Fibroblast of lung (primary cell): ENCODE measurements around the gene BCL6B. TPM values are rescaled to one million over a fixed set of nuclear protein-coding genes. Genes with fewer than 3 reads are reported as not detected.

Experiments
- DNase-seq, 2 donors: peaks; one replicate each; pipeline versions ENCODE4 v3.0.0 to v3.0.0-alpha.2; 2010; ENCODE audit warnings: low read depth in 2 of 2
- H2AFZ ChIP-seq: 2 replicates; pipeline ENCODE4 v1.5.1; 2012; ENCODE audit warnings: low read length, control low read depth, inconsistent platforms
- H3K27ac ChIP-seq: 2 replicates; pipeline ENCODE4 v1.5.1; 2011; ENCODE audit warnings: low read length, control low read depth; ENCODE audit not compliant: insufficient read depth
- H3K27me3 ChIP-seq: 2 replicates; pipeline ENCODE4 v1.5.1; 2011; ENCODE audit warnings: mild to moderate bottlenecking, low read length; ENCODE audit not compliant: control insufficient read depth, insufficient read depth
- H3K36me3 ChIP-seq: 2 replicates; pipeline ENCODE4 v1.5.1; 2011; ENCODE audit warnings: low read length; ENCODE audit not compliant: control insufficient read depth, insufficient read depth
- H3K4me1 ChIP-seq: 2 replicates; pipeline ENCODE4 v1.5.1; 2011; ENCODE audit warnings: low read length; ENCODE audit not compliant: control insufficient read depth, insufficient read depth; ENCODE audit errors: extremely low read depth
- H3K4me2 ChIP-seq: 2 replicates; pipeline ENCODE4 v1.5.1; 2011; ENCODE audit warnings: low read length, control low read depth; ENCODE audit not compliant: insufficient read depth; ENCODE audit errors: extremely low read depth
- H3K4me3 ChIP-seq, 4 experiments: fragments of 200-600 bp in 1 of 4; sonication (generic) in 1 of 4; replicated peaks in 1 of 4; 2 replicates each; pipeline ENCODE4 v1.5.1; 2011 to 2016; ENCODE audit warnings: low read length in 4 of 4, low read depth in 3 of 4, mild to moderate bottlenecking in 3 of 4, control low read depth in 2 of 4, inconsistent platforms in 1 of 4, mixed read lengths in 1 of 4; ENCODE audit not compliant: insufficient read depth in 1 of 4; ENCODE audit errors: control extremely low read depth in 1 of 4
- H3K79me2 ChIP-seq: 2 replicates; pipeline ENCODE4 v1.5.1; 2012; ENCODE audit warnings: mild to moderate bottlenecking, low read length, inconsistent platforms; ENCODE audit not compliant: control insufficient read depth, insufficient read depth
- H3K9ac ChIP-seq: 2 replicates; pipeline ENCODE4 v1.5.1; 2011; ENCODE audit warnings: mild to moderate bottlenecking, low read length, control low read depth; ENCODE audit not compliant: insufficient read depth
- H3K9me3 ChIP-seq: 2 replicates; pipeline ENCODE4 v1.5.1; 2012; ENCODE audit warnings: low read depth, low read length; ENCODE audit not compliant: control insufficient read depth, insufficient read depth
- H4K20me1 ChIP-seq: 2 replicates; pipeline ENCODE4 v1.5.1; 2011; ENCODE audit warnings: low read length; ENCODE audit not compliant: control insufficient read depth, insufficient read depth; ENCODE audit errors: extremely low read depth
- EZH2 ChIP-seq: IDR thresholded peaks from 2 replicates; pipeline ENCODE4 v1.5.1; 2012; ENCODE audit warnings: low read length, control low read depth, mild to moderate bottlenecking; ENCODE audit errors: missing control alignments
- polyA plus RNA-seq, 2 donors: library from polyadenylated mRNA; depleted of rRNA in 1 of 2; stranded (reverse) in 1 of 2; unstranded in 1 of 2; fragments of >200 nt; gene quantifications; 2 replicates each; pipeline ENCODE4 v1.2.1, GENCODE V29; 2011 to 2012; ENCODE audit warnings: missing spikeins in 1 of 2
- total RNA-seq: library from RNA; depleted of rRNA; stranded (reverse); fragments of >200 nt; gene quantifications from 2 replicates; pipeline ENCODE4 v1.2.1, GENCODE V29; 2014
- TF ChIP-seq, protein P1 (sequence below), 2 donors: IDR thresholded peaks in 1 of 2; conservative IDR thresholded peaks in 1 of 2; 1 replicate in 1 of 2; 2 replicates in 1 of 2; pipeline ENCODE4 v1.5.1; 2011 to 2012; ENCODE audit warnings: low read length in 2 of 2, control low read depth in 1 of 2, inconsistent platforms in 1 of 2, low read depth in 1 of 2, mild to moderate bottlenecking in 1 of 2

The BCL6B gene
- total and polyA plus RNA-seq, 2 donors (not counting 1 experiment from before 2014, with no cell fraction given), result 0.02 to 0.50 TPM

DNA sequence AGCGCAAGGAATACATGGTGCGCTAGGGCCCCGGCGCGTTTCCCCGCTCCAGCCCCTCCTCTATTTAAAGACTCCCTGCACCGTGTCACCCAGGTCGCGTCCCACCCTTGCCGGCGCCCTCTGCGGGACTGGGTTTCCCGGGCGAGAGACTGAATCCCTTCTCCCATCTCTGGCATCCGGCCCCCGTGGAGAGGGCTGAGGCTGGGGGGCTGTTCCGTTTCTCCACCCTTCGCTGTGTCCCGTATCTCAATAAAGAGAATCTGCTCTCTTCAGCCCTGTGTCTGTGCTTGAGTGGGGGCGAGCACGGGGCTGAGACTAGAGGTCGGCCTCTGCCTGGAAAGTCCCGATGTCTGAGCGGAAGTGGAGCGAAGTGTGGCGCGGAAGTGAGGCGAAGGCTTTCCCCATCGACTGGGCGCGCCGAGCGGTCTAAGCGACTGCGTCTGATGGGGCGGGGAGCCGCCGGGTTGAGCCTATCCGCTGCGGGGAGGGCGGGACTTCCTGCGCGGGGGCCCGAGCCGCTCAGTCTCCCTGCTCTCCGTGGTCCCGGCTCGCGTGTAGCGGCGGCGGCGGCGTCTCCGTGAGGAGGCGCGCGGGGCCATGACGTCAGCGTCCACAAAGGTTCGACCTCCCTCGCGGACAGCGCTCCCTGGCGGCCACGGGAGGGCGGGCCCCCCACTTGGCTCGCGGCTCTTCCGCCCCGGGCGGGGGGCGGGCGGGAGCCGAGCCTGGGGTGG lies 8.4 kb upstream of the BCL6B start:
- no peak overlapping the region for H2AFZ ChIP-seq
- no peak for TF ChIP-seq EZH2
- TF ChIP-seq, protein P1, sequence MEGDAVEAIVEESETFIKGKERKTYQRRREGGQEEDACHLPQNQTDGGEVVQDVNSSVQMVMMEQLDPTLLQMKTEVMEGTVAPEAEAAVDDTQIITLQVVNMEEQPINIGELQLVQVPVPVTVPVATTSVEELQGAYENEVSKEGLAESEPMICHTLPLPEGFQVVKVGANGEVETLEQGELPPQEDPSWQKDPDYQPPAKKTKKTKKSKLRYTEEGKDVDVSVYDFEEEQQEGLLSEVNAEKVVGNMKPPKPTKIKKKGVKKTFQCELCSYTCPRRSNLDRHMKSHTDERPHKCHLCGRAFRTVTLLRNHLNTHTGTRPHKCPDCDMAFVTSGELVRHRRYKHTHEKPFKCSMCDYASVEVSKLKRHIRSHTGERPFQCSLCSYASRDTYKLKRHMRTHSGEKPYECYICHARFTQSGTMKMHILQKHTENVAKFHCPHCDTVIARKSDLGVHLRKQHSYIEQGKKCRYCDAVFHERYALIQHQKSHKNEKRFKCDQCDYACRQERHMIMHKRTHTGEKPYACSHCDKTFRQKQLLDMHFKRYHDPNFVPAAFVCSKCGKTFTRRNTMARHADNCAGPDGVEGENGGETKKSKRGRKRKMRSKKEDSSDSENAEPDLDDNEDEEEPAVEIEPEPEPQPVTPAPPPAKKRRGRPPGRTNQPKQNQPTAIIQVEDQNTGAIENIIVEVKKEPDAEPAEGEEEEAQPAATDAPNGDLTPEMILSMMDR (conservative IDR thresholded peaks at IDR 0.05 in 1 of 2, IDR thresholded peaks at IDR 0.05 in 1 of 2; ENCODE audit: low read depth in 1 of 2, low read length in 2 of 2), result peak; percentile 36 to 44
- peak; percentile 95 to 96 for DNase-seq
- peak overlapping the region; percentile 100 for H3K27ac ChIP-seq
- peaks cover 5% of the 10 kb centered on the region for H3K36me3 ChIP-seq
- H3K4me2 ChIP-seq, result peak overlapping the region; percentile 89
- peak overlapping the region; percentile 76 for H3K9ac ChIP-seq
- no peaks in the 10 kb centered on the region for H3K9me3 ChIP-seq
- peak overlapping the region; percentile 81 to 99 (median 92) for H3K4me3 ChIP-seq
- H3K27me3 ChIP-seq, result no peaks in the 10 kb centered on the region
- no peaks in the 10 kb centered on the region for H4K20me1 ChIP-seq
- peaks cover 12% of the 10 kb centered on the region for H3K4me1 ChIP-seq
- H3K79me2 ChIP-seq, result peaks cover 45% of the 10 kb centered on the region

DNA sequence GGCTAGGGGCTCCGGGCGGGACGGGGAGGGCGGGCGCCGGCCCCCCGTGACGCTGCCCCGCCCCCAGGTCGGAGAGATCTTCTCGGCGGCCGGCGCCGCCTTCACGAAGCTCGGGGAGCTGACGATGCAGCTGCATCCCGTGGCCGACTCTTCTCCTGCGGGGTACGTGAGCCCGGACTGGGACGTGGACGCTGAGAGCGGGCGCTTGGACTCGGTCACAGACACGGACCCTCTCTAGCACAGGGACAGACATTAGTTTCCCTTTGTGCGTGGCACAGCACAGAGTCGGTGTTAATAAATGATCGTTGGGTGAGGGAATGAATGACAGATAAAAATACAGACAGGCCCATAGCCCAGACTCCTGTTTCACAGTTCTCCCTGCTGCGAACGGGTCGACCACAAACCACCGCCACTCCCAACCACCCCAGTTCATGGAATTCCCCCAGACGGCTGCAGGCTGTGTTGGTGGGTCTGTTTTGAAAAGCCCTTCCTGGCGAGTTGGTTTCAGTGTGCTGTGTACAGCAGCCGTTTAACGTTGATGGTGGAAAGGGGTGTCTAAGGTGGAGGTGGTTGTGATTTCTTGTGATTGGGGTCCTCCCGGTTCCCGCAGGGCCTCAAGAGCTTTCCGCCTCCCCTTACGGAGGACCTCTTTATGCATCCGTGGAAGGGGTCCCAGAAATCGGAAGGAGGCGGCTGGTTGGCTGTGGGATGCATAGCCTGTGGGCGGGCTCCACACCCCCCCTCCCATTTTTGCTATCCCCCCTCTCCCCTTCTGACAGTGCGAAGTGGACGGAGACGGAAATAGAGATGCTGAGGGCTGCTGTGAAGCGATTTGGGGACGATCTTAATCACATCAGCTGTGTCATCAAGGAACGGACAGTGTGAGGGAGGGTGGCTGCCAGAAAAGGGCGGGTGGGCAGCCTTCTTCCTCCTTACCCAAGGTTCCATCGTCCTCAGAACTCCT lies 7.6 kb upstream of the BCL6B start:
- Histone ChIP-seq H4K20me1 (no peaks in the 10 kb centered on the region), H3K79me2 (peaks cover 36% of the 10 kb centered on the region), H3K4me1 (peaks cover 14% of the 10 kb centered on the region), H3K27ac (peak overlapping the region; percentile 87), H3K36me3 (peaks cover 2% of the 10 kb centered on the region), H3K9me3 (no peaks in the 10 kb centered on the region), H3K4me2 (peak overlapping the region; percentile 93), H2AFZ (peak overlapping the region; percentile 31), H3K27me3 (no peaks in the 10 kb centered on the region), H3K4me3 (peak overlapping the region; percentile 51 to 89 (median 76)), H3K9ac (peak overlapping the region; percentile 72)
- peak; percentile 42 to 69 for DNase-seq
- TF ChIP-seq EZH2, result no peak
- TF ChIP-seq, protein P1 (conservative IDR thresholded peaks at IDR 0.05 in 1 of 2, IDR thresholded peaks at IDR 0.05 in 1 of 2; ENCODE audit: low read depth in 1 of 2, low read length in 2 of 2), result no peak

DNA sequence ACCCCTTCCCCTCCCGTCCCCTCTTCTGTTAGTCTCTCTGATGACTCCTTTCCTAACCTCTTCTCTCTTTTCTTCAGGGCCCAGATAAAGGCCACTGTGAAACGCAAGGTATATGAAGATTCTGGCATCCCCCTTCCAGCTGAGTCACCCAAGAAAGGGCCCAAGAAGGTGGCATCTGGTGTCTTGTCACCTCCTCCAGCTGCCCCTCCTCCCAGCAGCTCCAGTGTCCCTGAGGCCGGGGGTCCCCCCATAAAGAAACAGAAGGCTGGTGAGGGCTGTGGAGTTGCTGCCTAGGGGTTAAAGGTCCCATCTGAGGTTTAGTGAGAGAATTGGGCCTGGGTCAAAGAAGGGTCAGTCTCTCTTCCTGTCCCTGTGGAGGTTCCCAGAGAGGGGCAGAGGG lies 6.4 kb upstream of the BCL6B start:
- Histone ChIP-seq H3K4me1 (peaks cover 12% of the 10 kb centered on the region), H3K4me3 (no peak overlapping the region), H3K27ac (no peak overlapping the region)

More for the DNA sequence above, 6.4 kb upstream of the BCL6B start:
- Histone ChIP-seq H4K20me1 (no peaks in the 10 kb centered on the region), H3K9me3 (no peaks in the 10 kb centered on the region), H3K79me2 (peaks cover 25% of the 10 kb centered on the region), H3K9ac (no peak overlapping the region), H3K27me3 (no peaks in the 10 kb centered on the region), H3K36me3 (peaks cover 2% of the 10 kb centered on the region), H3K4me2 (no peak overlapping the region), H2AFZ (no peak overlapping the region)
- TF ChIP-seq, protein P1 (conservative IDR thresholded peaks at IDR 0.05 in 1 of 2, IDR thresholded peaks at IDR 0.05 in 1 of 2; ENCODE audit: low read depth in 1 of 2, low read length in 2 of 2), result no peak
- no peak for TF ChIP-seq EZH2
- no peak for DNase-seq
